HG03280 (cell line): ENCODE results near the gene PCDHA8.
"Not testable (repeated sequence)": the region's sequence is repeated elsewhere in the genome, so short reads cannot be mapped to it uniquely, and the experiment has no call there.

Experiments
- ATAC-seq: cut with Tn5 transposase; IDR thresholded peaks from one replicate; pipeline ENCODE4 v1.9.1; 2021; ENCODE audit warnings: mild to moderate bottlenecking, moderate library complexity; ENCODE audit not compliant: unreplicated experiment

The PCDHA8 gene

DNA sequence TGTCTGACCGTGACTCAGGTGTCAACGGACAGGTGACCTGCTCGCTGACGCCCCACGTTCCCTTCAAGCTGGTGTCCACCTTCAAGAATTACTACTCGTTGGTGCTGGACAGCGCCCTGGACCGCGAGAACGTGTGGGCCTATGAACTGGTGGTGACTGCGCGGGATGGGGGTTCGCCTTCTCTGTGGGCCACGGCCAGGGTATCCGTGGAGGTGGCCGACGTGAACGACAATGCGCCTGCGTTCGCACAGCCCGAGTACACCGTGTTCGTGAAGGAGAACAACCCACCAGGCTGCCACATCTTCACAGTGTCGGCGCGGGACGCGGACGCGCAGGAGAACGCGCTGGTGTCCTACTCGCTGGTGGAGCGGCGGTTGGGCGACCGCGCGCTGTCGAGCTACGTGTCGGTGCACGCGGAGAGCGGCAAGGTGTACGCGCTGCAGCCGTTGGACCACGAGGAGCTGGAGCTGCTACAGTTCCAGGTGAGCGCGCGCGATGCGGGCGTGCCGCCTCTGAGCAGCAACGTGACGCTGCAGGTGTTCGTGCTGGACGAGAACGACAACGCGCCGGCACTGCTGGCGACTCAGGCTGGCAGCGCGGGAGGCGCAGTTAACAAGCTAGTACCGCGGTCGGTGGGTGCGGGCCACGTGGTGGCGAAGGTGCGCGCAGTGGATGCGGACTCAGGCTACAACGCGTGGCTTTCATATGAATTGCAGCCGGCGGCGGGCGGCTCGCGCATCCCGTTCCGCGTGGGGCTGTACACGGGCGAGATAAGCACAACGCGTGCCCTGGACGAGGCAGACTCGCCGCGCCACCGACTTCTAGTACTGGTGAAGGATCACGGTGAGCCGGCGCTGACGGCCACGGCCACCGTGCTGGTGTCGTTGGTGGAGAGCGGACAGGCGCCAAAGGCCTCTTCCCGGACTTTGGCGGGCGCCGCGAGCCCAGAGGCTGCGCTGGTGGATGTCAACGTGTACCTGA lies 29.5 kb downstream of the PCDHA8 start:
- ATAC-seq = no peak

GRCh38 chr5:140875085-140876065 lies 34.4 kb downstream of the PCDHA8 start, which contains the start of gene PCDHA12:
Gene PCDHA12, plus strand, starts transcription at chr5:140875308. Its CDS starts 165 bp downstream, at chr5:140875473.
- no peak for ATAC-seq

GRCh38 chr5:140876541-140877261 lies 35.7 kb downstream of the PCDHA8 start:
- ATAC-seq = not testable (repeated sequence)

GRCh38 chr5:140877262-140877581 lies 36.2 kb downstream of the PCDHA8 start:
- ATAC-seq = no peak

DNA sequence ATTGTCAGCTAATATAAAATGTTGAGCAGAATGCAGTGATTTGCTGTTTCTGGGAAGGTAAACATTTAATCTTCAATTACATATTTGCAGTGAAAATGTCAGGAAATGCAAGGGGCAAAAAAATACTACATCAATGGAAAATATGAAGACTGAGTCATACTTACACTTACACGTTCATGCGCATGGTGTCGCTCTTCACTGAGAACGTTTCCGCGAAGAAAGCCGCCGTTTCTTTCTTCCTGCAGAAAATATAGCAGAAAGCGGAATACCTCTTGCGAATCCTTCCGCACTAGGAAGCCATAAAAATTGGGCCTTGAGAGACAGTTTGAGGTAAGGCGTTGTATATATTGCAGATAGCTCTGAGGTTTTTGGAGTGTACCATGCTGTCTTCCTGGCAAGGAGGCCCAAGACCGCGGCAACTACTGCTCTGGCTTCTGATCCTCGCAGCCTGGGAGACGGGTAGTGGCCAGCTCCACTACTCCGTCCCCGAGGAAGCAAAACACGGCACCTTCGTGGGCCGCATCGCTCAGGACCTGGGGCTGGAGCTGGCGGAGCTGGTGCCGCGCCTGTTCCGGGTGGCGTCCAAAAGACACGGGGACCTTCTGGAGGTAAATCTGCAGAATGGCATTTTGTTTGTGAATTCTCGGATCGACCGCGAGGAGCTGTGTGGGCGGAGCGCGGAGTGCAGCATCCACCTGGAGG lies 41.1 kb downstream of the PCDHA8 start, which contains the start of gene PCDHA13:
Gene PCDHA13 (plus strand): TSS at position 236 of the 702 bp plus-strand sequence. CDS start 145 bp downstream, at position 381.
- ATAC-seq = no peak

GRCh38 chr5:140882591-140882899 lies 41.6 kb downstream of the PCDHA8 start:
- no peak for ATAC-seq

DNA sequence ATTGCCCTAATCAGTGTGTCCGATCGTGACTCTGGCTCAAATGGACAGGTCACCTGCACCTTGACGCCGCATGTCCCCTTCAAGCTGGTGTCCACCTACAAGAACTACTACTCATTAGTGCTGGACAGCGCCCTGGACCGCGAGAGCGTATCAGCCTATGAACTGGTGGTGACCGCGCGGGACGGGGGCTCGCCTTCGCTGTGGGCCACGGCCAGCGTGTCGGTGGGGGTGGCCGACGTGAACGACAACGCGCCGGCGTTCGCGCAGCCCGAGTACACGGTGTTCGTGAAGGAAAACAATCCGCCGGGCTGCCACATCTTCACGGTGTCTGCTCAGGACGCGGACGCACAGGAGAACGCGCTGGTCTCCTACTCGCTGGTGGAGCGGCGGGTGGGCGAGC lies 42.4 kb downstream of the PCDHA8 start:
- ATAC-seq = no peak

DNA sequence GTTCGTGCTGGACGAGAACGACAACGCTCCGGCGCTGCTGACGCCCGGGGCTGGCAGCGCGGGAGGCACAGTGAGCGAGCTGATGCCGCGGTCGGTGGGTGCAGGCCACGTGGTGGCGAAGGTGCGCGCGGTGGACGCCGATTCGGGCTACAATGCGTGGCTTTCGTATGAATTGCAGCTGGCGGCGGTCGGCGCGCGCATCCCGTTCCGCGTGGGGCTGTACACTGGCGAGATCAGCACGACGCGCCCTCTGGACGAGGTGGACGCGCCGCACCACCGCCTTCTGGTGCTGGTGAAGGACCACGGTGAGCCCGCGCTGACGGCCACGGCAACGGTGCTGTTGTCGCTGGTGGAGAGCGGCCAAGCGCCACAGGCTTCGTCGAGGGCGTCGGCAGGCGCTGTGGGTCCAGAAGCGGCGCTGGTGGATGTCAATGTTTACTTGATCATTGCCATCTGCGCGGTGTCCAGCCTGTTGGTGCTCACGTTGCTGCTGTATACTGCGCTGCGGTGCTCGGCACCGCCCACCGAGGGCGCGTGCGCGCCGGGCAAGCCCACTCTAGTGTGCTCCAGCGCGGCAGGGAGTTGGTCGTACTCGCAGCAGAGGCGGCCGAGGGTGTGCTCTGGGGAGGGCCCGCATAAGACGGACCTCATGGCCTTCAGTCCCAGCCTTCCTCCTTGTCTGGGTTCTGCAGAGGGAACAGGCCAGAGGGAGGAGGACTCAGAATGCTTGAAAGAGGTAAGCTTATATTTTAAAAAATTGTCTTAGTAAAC lies 43.1 kb downstream of the PCDHA8 start:
- no peak for ATAC-seq
